ENCODE measurements around the gene YOD1.

DNA sequence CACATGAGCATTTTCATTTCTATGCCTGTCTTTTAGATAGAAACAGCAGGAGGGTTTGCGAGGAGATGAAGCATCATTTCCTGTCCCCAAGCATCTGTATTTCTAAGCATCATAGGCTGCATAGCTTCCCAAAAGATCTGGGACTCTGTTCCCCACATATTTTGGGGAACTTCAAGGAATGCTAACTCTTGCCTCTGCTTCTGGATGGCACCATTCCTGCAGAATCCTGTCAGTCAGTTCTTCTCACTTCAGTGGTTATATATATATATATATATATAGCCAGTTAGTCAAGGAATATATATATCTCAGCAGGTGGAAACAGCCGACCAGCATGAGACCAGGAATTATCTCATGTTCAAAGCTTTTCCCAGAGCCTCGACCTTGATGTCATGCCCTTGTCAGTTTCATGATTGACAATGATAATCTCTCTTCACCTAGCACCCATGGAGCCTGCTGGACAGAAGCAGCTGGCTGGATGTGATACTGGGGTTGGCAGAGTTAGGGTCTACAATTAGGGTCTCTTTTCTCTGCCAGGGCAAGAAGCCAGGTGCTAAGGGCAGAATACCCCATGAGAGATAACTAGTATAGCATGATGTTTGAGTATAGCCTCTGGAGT is 4.5 kb upstream of the YOD1 start:
- TF ChIP-seq, protein P1, sequence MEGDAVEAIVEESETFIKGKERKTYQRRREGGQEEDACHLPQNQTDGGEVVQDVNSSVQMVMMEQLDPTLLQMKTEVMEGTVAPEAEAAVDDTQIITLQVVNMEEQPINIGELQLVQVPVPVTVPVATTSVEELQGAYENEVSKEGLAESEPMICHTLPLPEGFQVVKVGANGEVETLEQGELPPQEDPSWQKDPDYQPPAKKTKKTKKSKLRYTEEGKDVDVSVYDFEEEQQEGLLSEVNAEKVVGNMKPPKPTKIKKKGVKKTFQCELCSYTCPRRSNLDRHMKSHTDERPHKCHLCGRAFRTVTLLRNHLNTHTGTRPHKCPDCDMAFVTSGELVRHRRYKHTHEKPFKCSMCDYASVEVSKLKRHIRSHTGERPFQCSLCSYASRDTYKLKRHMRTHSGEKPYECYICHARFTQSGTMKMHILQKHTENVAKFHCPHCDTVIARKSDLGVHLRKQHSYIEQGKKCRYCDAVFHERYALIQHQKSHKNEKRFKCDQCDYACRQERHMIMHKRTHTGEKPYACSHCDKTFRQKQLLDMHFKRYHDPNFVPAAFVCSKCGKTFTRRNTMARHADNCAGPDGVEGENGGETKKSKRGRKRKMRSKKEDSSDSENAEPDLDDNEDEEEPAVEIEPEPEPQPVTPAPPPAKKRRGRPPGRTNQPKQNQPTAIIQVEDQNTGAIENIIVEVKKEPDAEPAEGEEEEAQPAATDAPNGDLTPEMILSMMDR (conservative IDR thresholded peaks at IDR 0.05) = no peak
- no peak for TF ChIP-seq ZFX (IDR thresholded peaks at IDR 0.05)
